Endothelial cell of umbilical vein (primary cell): Measurements from ENCODE around the gene GDPD3.

ENCODE experiments used
- CTCF ChIP-seq, 2 donors: IDR thresholded peaks; 1 replicate in 1 of 2; 2 replicates in 1 of 2; pipeline ENCODE4 v1.5.1; 2011; ENCODE audit warnings: low read length in 2 of 2, mild to moderate bottlenecking in 2 of 2, moderate library complexity in 2 of 2, control low read depth in 1 of 2, inconsistent platforms in 1 of 2, low read depth in 1 of 2; ENCODE audit not compliant: insufficient read depth in 1 of 2; ENCODE audit errors: extremely low read depth in 1 of 2
- EZH2 ChIP-seq: IDR thresholded peaks from 2 replicates; pipeline ENCODE4 v1.6.1; 2012; ENCODE audit warnings: borderline replicate concordance, low read depth, mild to moderate bottlenecking, moderate library complexity, low read length, inconsistent platforms; ENCODE audit not compliant: severe bottlenecking
- GATA2 ChIP-seq: IDR thresholded peaks from 2 replicates; pipeline ENCODE4 v1.7.0; 2011; ENCODE audit warnings: low read depth, mild to moderate bottlenecking, moderate library complexity, mixed read lengths, low read length; ENCODE audit not compliant: insufficient read length, insufficient read depth
- POLR2A ChIP-seq: IDR thresholded peaks from 2 replicates; pipeline ENCODE4 v1.6.1; 2012; ENCODE audit warnings: low read depth, mild to moderate bottlenecking, control low read depth, low read length
- POLR2AphosphoS5 ChIP-seq: IDR thresholded peaks from 2 replicates; pipeline ENCODE4 v1.6.1; 2012; ENCODE audit warnings: low read depth, mild to moderate bottlenecking, control low read depth, low read length, moderate library complexity; ENCODE audit not compliant: insufficient read depth
- TF ChIP-seq, protein P1 (sequence below): IDR thresholded peaks from 2 replicates; pipeline ENCODE4 v1.6.1; 2011; ENCODE audit not compliant: insufficient read depth, insufficient read length

DNA sequence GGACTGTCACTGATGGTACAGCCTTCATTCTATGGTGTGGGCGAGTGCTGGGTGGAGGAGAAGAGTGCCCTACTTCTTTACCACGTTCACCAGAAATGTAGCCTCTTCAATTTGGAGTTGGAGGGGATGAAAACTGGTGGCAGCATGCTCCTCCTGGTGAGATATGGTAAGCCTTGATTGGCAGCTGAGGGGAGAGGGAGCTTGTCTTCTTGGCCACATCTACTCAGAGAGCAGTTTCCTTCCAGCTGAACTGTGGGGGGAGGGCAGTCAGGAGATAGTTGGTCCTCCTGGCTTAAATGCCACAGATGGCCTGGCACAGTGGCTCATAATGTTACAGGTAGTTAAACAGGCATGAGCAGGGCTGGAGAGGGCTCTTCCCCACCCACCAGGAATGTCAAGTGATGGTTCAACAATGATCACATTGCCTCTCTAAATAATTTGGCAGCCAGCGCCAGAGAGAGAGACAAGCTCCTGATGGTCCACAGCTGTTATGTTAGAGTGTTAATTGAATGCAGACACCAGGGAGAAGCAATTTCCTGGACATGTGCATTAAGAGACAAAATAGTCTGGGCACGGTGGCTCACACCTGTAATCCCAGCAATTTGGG, 18.6 kb upstream of the GDPD3 start:
- TF ChIP-seq CTCF (IDR thresholded peaks at IDR 0.05; ENCODE audit: extremely low read depth in 1 of 2, insufficient read depth in 1 of 2, low read depth in 1 of 2, low read length in 2 of 2) (no peak), POLR2AphosphoS5 (no peak), POLR2A (no peak), EZH2 (no peak), GATA2 (no peak)
- TF ChIP-seq, protein P1, sequence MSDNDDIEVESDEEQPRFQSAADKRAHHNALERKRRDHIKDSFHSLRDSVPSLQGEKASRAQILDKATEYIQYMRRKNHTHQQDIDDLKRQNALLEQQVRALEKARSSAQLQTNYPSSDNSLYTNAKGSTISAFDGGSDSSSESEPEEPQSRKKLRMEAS, result no peak
